HL-60 (cell line): ENCODE results near the gene CLIP2.

Experiments used
- GABPA ChIP-seq: IDR thresholded peaks from 2 replicates; pipeline ENCODE4 v1.6.1; 2012; ENCODE audit warnings: low read depth
- TF ChIP-seq, protein P1 (sequence below): IDR thresholded peaks from one replicate; pipeline ENCODE4 v1.5.1; 2011; ENCODE audit warnings: low read length, control low read depth, inconsistent platforms; ENCODE audit not compliant: insufficient read depth

DNA sequence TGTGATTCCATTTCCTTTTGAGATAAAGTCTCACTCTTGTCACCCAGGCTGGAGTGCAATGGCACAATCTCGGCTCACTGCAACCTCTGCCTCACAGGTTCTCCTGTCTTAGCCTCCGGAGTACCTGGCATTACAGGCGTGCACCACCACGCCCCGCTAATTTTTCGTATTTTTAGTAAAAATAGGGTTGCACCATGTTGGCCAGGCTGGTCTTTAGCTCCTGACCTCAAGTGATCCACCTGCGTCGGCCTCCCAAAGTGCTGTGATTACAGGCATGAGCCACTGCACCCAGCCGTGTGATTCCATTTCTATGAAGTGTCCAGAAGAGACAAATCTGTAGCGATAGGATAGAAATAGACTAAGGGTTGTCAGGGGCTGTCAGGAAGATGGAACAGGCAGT lies 60.4 kb downstream of the CLIP2 start:
- TF ChIP-seq, protein P1, sequence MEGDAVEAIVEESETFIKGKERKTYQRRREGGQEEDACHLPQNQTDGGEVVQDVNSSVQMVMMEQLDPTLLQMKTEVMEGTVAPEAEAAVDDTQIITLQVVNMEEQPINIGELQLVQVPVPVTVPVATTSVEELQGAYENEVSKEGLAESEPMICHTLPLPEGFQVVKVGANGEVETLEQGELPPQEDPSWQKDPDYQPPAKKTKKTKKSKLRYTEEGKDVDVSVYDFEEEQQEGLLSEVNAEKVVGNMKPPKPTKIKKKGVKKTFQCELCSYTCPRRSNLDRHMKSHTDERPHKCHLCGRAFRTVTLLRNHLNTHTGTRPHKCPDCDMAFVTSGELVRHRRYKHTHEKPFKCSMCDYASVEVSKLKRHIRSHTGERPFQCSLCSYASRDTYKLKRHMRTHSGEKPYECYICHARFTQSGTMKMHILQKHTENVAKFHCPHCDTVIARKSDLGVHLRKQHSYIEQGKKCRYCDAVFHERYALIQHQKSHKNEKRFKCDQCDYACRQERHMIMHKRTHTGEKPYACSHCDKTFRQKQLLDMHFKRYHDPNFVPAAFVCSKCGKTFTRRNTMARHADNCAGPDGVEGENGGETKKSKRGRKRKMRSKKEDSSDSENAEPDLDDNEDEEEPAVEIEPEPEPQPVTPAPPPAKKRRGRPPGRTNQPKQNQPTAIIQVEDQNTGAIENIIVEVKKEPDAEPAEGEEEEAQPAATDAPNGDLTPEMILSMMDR, result no peak
- TF ChIP-seq GABPA, result no peak
